Lower lobe of right lung (tissue), 2 donors: Measurements from ENCODE around the gene TNIK. TPM values are rescaled to one million over a fixed set of nuclear protein-coding genes. Genes with fewer than 3 reads are reported as not detected.

Experiments used
- ATAC-seq, 2 donors: fragments of 200-7000 bp; cut with Tn5 transposase; one replicate each; pipeline ENCODE4 v1.9.1; 2020 to 2022; ENCODE audit warnings: mild to moderate bottlenecking in 2 of 2, moderate library complexity in 2 of 2
- DNase-seq: peaks from one replicate; pipeline ENCODE4 v3.0.0-alpha.2; 2020
- H3K27ac ChIP-seq: fragments of 200-600 bp; one replicate; pipeline ENCODE4 v1.8.0; 2022
- H3K27me3 ChIP-seq: fragments of 200-600 bp; one replicate; pipeline ENCODE4 v1.8.0; 2022; ENCODE audit warnings: low read depth
- H3K36me3 ChIP-seq: fragments of 200-600 bp; one replicate; pipeline ENCODE4 v1.8.0; 2022; ENCODE audit warnings: mild to moderate bottlenecking
- H3K4me1 ChIP-seq: fragments of 200-600 bp; one replicate; pipeline ENCODE4 v1.8.0; 2022
- H3K4me3 ChIP-seq: fragments of 200-600 bp; one replicate; pipeline ENCODE4 v1.8.0; 2022; ENCODE audit warnings: mild to moderate bottlenecking
- H3K9me3 ChIP-seq: fragments of 200-600 bp; one replicate; pipeline ENCODE4 v1.8.0; 2022
- intact Hi-C: fragments of 100-400 bp; cut with DNase I; formaldehyde crosslinking; loops from one replicate; pipeline ENCODE4 v1.11.0; 2022
- total RNA-seq: library from RNA; stranded (reverse); fragmentation: NEBNext Ultra II Directional; extraction: Animal tissue kit (Norgen Biotek cat#: 25700); gene quantifications from one replicate; pipeline ENCODE4 v1.2.1, GENCODE V29; 2021
- TF ChIP-seq, protein P1 (sequence below): fragments of 200-600 bp; IDR thresholded peaks from one replicate; pipeline ENCODE4 v1.8.0; 2022; ENCODE audit warnings: antibody characterized with exemption, mild to moderate bottlenecking
- donor health status: DM: no; HTN: yes; CAD: no; lungs with severe emphysema.

The TNIK gene
- total RNA-seq, 1 donor from 2014 or later: 29.3 TPM

GRCh38 chr3:171113716-171114115, 346.5 kb downstream of the TNIK start:
- no peaks in the 10 kb centered on the region for H3K27me3 ChIP-seq
- TF ChIP-seq, protein P1, sequence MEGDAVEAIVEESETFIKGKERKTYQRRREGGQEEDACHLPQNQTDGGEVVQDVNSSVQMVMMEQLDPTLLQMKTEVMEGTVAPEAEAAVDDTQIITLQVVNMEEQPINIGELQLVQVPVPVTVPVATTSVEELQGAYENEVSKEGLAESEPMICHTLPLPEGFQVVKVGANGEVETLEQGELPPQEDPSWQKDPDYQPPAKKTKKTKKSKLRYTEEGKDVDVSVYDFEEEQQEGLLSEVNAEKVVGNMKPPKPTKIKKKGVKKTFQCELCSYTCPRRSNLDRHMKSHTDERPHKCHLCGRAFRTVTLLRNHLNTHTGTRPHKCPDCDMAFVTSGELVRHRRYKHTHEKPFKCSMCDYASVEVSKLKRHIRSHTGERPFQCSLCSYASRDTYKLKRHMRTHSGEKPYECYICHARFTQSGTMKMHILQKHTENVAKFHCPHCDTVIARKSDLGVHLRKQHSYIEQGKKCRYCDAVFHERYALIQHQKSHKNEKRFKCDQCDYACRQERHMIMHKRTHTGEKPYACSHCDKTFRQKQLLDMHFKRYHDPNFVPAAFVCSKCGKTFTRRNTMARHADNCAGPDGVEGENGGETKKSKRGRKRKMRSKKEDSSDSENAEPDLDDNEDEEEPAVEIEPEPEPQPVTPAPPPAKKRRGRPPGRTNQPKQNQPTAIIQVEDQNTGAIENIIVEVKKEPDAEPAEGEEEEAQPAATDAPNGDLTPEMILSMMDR: no peak
- no peak overlapping the region for H3K4me3 ChIP-seq
- no peak overlapping the region for H3K27ac ChIP-seq
- H3K36me3 ChIP-seq: peaks cover 19% of the 10 kb centered on the region
- intact Hi-C loops: no loop called here
- no peaks in the 10 kb centered on the region for H3K9me3 ChIP-seq
- no peaks in the 10 kb centered on the region for H3K4me1 ChIP-seq
- ATAC-seq (no peak), DNase-seq (no peak)

GRCh38 chr3:171110715-171111114, 349.5 kb downstream of the TNIK start:
- no peaks in the 10 kb centered on the region for H3K27me3 ChIP-seq
- TF ChIP-seq, protein P1: no peak
- no peaks in the 10 kb centered on the region for H3K9me3 ChIP-seq
- H3K27ac ChIP-seq: no peak overlapping the region
- ATAC-seq: no peak
- no peak for DNase-seq
- H3K4me1 ChIP-seq: no peaks in the 10 kb centered on the region
- intact Hi-C loops: no loop called here
- peaks cover 28% of the 10 kb centered on the region for H3K36me3 ChIP-seq
- H3K4me3 ChIP-seq: no peak overlapping the region

GRCh38 chr3:171108066-171108465, 352.1 kb downstream of the TNIK start:
- no peaks in the 10 kb centered on the region for H3K27me3 ChIP-seq
- no peak overlapping the region for H3K27ac ChIP-seq
- no peaks in the 10 kb centered on the region for H3K9me3 ChIP-seq
- ATAC-seq (no peak), DNase-seq (no peak)
- no peaks in the 10 kb centered on the region for H3K4me1 ChIP-seq
- TF ChIP-seq, protein P1: no peak
- H3K4me3 ChIP-seq: no peak overlapping the region
- peaks cover 19% of the 10 kb centered on the region for H3K36me3 ChIP-seq
- intact Hi-C loops: no loop called here

DNA sequence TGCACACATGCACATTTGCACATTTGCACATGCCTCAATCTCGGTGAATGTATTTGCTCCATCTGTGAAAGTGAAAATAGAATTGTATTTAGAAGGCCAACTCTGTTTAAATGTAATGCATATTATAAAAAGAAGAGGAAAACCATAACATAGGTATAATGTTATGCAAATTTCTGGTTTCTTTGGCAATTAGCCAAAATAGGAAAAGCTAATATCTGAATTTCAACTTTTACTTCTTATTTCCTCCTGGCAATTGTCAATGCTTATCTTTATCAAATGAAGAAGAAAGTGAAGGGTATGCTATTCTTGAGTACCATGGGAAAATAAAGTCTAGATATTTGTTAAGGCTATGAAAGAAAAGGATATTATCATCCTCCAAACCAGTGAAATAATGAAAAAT, 357.0 kb downstream of the TNIK start:
- H3K9me3 ChIP-seq: no peaks in the 10 kb centered on the region
- no peaks in the 10 kb centered on the region for H3K27me3 ChIP-seq
- TF ChIP-seq, protein P1: no peak
- no peak overlapping the region for H3K4me3 ChIP-seq
- ATAC-seq (no peak), DNase-seq (no peak)
- H3K36me3 ChIP-seq: peaks cover 17% of the 10 kb centered on the region
- intact Hi-C loops: no loop called here
- no peaks in the 10 kb centered on the region for H3K4me1 ChIP-seq
- H3K27ac ChIP-seq: no peak overlapping the region

DNA sequence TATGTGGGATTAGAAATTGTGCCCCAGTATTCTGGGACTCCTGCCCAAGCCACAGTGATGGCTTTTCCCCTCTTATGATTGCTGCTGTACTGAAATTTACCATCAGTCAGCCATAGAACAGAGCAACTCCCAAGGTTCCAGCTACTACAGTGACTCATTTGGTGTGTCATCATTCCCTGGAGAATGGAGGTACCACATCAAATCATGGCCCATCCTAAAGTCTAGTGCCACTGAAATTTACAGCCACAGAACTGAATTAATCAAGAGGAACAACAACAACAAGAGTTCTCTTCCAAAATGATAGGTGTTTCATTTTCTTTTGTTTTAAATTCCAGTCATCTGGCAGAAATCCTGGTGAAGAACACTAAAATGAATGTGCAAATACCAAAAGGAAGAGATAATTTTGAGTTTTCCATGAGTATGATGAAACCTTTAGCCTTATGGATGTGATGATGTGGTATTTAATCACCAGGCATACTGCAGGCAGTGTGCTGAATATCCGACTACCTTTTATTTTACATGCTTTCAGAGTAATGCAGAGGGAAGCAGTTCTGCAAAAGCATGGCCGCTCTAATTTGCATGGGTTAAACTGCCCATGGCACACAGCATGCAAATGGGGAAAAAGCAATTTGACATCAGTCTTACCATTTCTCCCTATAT, 358.1 kb downstream of the TNIK start:
- Histone ChIP-seq H3K27me3 (no peaks in the 10 kb centered on the region), H3K4me1 (no peaks in the 10 kb centered on the region), H3K9me3 (no peaks in the 10 kb centered on the region), H3K27ac (no peak overlapping the region), H3K36me3 (peaks cover 12% of the 10 kb centered on the region), H3K4me3 (no peak overlapping the region)
- no peak for DNase-seq
- TF ChIP-seq, protein P1: no peak
- intact Hi-C loops: no loop called here
- ATAC-seq: no peak
